A673 (cell line): ENCODE measurements around the gene FAAP100.

Experiments
- EZH2 ChIP-seq: fragments of 200-600 bp; sonication (generic); IDR thresholded peaks from 2 replicates; pipeline ENCODE4 v1.6.1; 2017; ENCODE audit warnings: borderline replicate concordance, low read depth, mild to moderate bottlenecking, mixed read lengths, antibody characterized with exemption, low read length; ENCODE audit not compliant: poor library complexity, severe bottlenecking
- TF ChIP-seq, protein P1 (sequence below): fragments of 300-800, 200-600 bp; sonication (generic); conservative IDR thresholded peaks from 2 replicates; pipeline ENCODE4 v1.5.1; 2017; ENCODE audit warnings: low read depth, mild to moderate bottlenecking, antibody characterized with exemption, low read length, moderate library complexity, mixed read lengths

DNA sequence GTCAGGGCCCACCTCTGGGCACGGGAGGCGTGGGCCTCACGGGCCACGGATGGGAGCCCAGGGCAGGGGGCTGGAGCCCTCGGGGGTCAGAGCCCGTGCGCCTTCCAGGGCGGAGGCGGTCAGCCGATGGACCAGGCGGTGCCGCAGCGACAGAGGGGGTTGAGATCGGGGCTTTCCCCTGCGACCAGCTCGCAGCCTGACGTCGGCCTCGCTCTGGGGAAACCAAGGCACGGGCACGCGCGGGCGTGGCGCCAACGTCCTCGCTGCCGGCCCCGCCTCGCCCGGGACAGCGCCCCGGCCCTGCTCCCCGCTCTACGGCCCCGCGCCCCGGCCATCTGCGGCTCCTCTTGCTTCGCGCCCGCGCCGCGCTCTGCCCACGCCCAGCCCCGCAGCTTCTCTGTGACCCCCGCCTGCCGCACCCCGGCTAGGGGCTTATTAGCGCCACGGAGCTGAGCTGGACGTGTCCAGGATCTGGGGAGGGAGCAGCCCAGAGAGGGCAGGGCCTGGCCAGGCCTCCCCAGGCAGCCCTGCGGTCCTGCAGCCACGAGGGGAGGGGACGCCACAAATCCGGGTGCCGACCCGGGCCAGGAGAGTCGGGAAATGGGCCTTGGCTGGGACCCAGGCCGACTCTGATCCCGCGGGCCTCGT lies 53.1 kb downstream of the FAAP100 start:
- TF ChIP-seq, protein P1, sequence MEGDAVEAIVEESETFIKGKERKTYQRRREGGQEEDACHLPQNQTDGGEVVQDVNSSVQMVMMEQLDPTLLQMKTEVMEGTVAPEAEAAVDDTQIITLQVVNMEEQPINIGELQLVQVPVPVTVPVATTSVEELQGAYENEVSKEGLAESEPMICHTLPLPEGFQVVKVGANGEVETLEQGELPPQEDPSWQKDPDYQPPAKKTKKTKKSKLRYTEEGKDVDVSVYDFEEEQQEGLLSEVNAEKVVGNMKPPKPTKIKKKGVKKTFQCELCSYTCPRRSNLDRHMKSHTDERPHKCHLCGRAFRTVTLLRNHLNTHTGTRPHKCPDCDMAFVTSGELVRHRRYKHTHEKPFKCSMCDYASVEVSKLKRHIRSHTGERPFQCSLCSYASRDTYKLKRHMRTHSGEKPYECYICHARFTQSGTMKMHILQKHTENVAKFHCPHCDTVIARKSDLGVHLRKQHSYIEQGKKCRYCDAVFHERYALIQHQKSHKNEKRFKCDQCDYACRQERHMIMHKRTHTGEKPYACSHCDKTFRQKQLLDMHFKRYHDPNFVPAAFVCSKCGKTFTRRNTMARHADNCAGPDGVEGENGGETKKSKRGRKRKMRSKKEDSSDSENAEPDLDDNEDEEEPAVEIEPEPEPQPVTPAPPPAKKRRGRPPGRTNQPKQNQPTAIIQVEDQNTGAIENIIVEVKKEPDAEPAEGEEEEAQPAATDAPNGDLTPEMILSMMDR, result no peak
- TF ChIP-seq EZH2, result no peak
